Endothelial cell of umbilical vein (primary cell): ENCODE measurements around the gene SUPT3H. TPM values are rescaled to one million over a fixed set of nuclear protein-coding genes. Genes with fewer than 3 reads are reported as not detected.

ENCODE experiments used
- BruUV-seq: library from RNA; stranded (reverse); fragments of 400-500 nt; replicated peaks from 2 replicates; lab custom pipeline; 2021; lab: Mats Ljungman, UMichigan
- CTCF ChIA-PET: fragments of 300-600, 350-600 bp; sonication (Branson Sonifier 250); formaldehyde crosslinking; loops from one replicate; lab custom pipeline; 2021; ENCODE audit warnings: antibody characterized with exemption, inconsistent platforms; lab: Charles Lee
- POLR2A ChIA-PET: fragments of 300-600, 350-600 bp; sonication (Branson Sonifier 250); formaldehyde crosslinking; loops from one replicate; lab custom pipeline; 2021; ENCODE audit warnings: antibody characterized with exemption, inconsistent platforms; lab: Charles Lee
- DNase-seq: peaks from one replicate; pipeline ENCODE4 v3.0.0-alpha.2; 2011; ENCODE audit warnings: low read depth, low spot score
- FAIRE-seq: peaks from 2 replicates; lab custom pipeline; 2011; peaks lifted over from hg19 to GRCh38; lab: Jason Lieb, UNC
- H2AFZ ChIP-seq: 2 replicates; pipeline ENCODE4 v1.6.0; 2012; ENCODE audit warnings: low read depth, low read length, control low read depth, inconsistent platforms
- H3K27ac ChIP-seq: 2 replicates; pipeline ENCODE4 v1.5.1; 2011; ENCODE audit warnings: low read depth, mild to moderate bottlenecking, control low read depth, low read length, moderate library complexity; ENCODE audit not compliant: insufficient read depth
- H3K27me3 ChIP-seq, 2 experiments: 2 replicates each; pipeline versions ENCODE4 v1.6.0 to v1.6.1; 2011; ENCODE audit warnings: low read length in 2 of 2, mixed read lengths in 1 of 2; ENCODE audit not compliant: control insufficient read depth in 2 of 2, insufficient read depth in 2 of 2
- H3K36me3 ChIP-seq, 2 experiments: 2 replicates in 1 of 2; 3 replicates in 1 of 2; pipeline ENCODE4 v1.5.1; 2011; ENCODE audit warnings: low read length in 2 of 2, mild to moderate bottlenecking in 1 of 2, moderate library complexity in 1 of 2; ENCODE audit not compliant: control insufficient read depth in 2 of 2, insufficient read depth in 2 of 2; ENCODE audit errors: extremely low read depth in 1 of 2
- H3K4me1 ChIP-seq: 3 replicates; pipeline ENCODE4 v1.5.1; 2011; ENCODE audit warnings: mild to moderate bottlenecking, low read length; ENCODE audit not compliant: control insufficient read depth, insufficient read depth; ENCODE audit errors: extremely low read depth
- H3K4me2 ChIP-seq: 2 replicates; pipeline ENCODE4 v1.6.1; 2011; ENCODE audit warnings: low read length, control low read depth, mixed read lengths; ENCODE audit not compliant: insufficient read depth
- H3K4me3 ChIP-seq, 3 experiments: fragments of 200-600 bp in 1 of 3; sonication (generic), shearing (Covaris generic) in 1 of 3; replicated peaks in 1 of 3; 2 replicates each; pipeline ENCODE4 v1.5.1; 2011 to 2016; ENCODE audit warnings: control low read depth in 3 of 3, low read length in 3 of 3, mild to moderate bottlenecking in 2 of 3, inconsistent platforms in 1 of 3, low read depth in 1 of 3, moderate library complexity in 1 of 3; ENCODE audit not compliant: insufficient read depth in 1 of 3
- H3K79me2 ChIP-seq: 2 replicates; pipeline ENCODE4 v1.6.0; 2012; ENCODE audit warnings: low read length, inconsistent platforms; ENCODE audit not compliant: control insufficient read depth, insufficient read depth
- H3K9ac ChIP-seq: replicated peaks from 2 replicates; pipeline ENCODE3; 2011; ENCODE audit warnings: low read length, control low read depth; ENCODE audit not compliant: insufficient read depth; ENCODE audit errors: extremely low read depth
- H3K9me1 ChIP-seq: replicated peaks from 3 replicates; pipeline ENCODE4 v1.6.0; 2011; ENCODE audit warnings: mild to moderate bottlenecking, low read length; ENCODE audit not compliant: control insufficient read depth, insufficient read depth; ENCODE audit errors: extremely low read depth
- H3K9me3 ChIP-seq: replicated peaks from 2 replicates; pipeline ENCODE4 v1.5.1; 2012; ENCODE audit warnings: low read length, inconsistent platforms; ENCODE audit not compliant: control insufficient read depth, insufficient read depth
- H4K20me1 ChIP-seq: replicated peaks from 2 replicates; pipeline ENCODE3; 2011; ENCODE audit warnings: mild to moderate bottlenecking, low read length; ENCODE audit not compliant: control insufficient read depth, insufficient read depth; ENCODE audit errors: extremely low read depth
- CTCF ChIP-seq, 2 donors: IDR thresholded peaks; 1 replicate in 1 of 2; 2 replicates in 1 of 2; pipeline ENCODE4 v1.5.1; 2011; ENCODE audit warnings: low read length in 2 of 2, mild to moderate bottlenecking in 2 of 2, moderate library complexity in 2 of 2, control low read depth in 1 of 2, inconsistent platforms in 1 of 2, low read depth in 1 of 2; ENCODE audit not compliant: insufficient read depth in 1 of 2; ENCODE audit errors: extremely low read depth in 1 of 2
- EZH2 ChIP-seq: IDR thresholded peaks from 2 replicates; pipeline ENCODE4 v1.6.1; 2012; ENCODE audit warnings: borderline replicate concordance, low read depth, mild to moderate bottlenecking, moderate library complexity, low read length, inconsistent platforms; ENCODE audit not compliant: severe bottlenecking
- FOS ChIP-seq: IDR thresholded peaks from 2 replicates; pipeline ENCODE4 v1.6.1; 2011; ENCODE audit warnings: mild to moderate bottlenecking, low read length, moderate library complexity, borderline replicate concordance; ENCODE audit not compliant: insufficient read depth
- GATA2 ChIP-seq: IDR thresholded peaks from 2 replicates; pipeline ENCODE4 v1.7.0; 2011; ENCODE audit warnings: low read depth, mild to moderate bottlenecking, moderate library complexity, mixed read lengths, low read length; ENCODE audit not compliant: insufficient read length, insufficient read depth
- JUN ChIP-seq: IDR thresholded peaks from 2 replicates; pipeline ENCODE4 v1.6.1; 2011; ENCODE audit warnings: borderline replicate concordance, low read depth; ENCODE audit not compliant: insufficient read length, insufficient read depth
- MYC ChIP-seq: IDR thresholded peaks from one replicate; pipeline ENCODE4 v1.6.1; 2011; ENCODE audit warnings: mild to moderate bottlenecking, low read depth, low read length
- POLR2A ChIP-seq: IDR thresholded peaks from 2 replicates; pipeline ENCODE4 v1.6.1; 2012; ENCODE audit warnings: low read depth, mild to moderate bottlenecking, control low read depth, low read length
- POLR2AphosphoS5 ChIP-seq: IDR thresholded peaks from 2 replicates; pipeline ENCODE4 v1.6.1; 2012; ENCODE audit warnings: low read depth, mild to moderate bottlenecking, control low read depth, low read length, moderate library complexity; ENCODE audit not compliant: insufficient read depth
- dilution Hi-C: fragments of 300-500 bp; cut with MboI; formaldehyde crosslinking; loops from one replicate; pipeline ENCODE4 v1.15.0; 2019; ENCODE audit warnings: low sequenced_read_pairs; ENCODE audit not compliant: extremely low pct_ligation_motif_present
- intact Hi-C: fragments of 100-400 bp; cut with micrococcal nuclease; formaldehyde crosslinking; loops from one replicate; pipeline ENCODE4 v1.10.0; 2022
- polyA plus RNA-seq, 4 experiments: library from polyadenylated mRNA; depleted of rRNA in 3 of 4; stranded (reverse) in 3 of 4; unstranded in 1 of 4; fragments of >200 nt; gene quantifications; 2 replicates each; pipeline versions ENCODE4 v1.2.1 to v1.2.3, GENCODE V29; 2011 to 2012; ENCODE audit warnings: missing spikeins in 1 of 4
- total RNA-seq: library from RNA; stranded (reverse); gene quantifications from 2 replicates; pipeline ENCODE4 v1.2.3, GENCODE V29; 2021
- TF ChIP-seq, protein P1 (sequence below): IDR thresholded peaks from 2 replicates; pipeline ENCODE4 v1.6.1; 2011; ENCODE audit not compliant: insufficient read depth, insufficient read length

The SUPT3H gene
- total and polyA plus RNA-seq, 2 donors (not counting 3 experiments of a cell fraction or from before 2014, with no cell fraction given) = 8.3 to 9.8 TPM

GRCh38 chr6:44782892-44783291 is 594.8 kb downstream of the SUPT3H start:
- dilution Hi-C loops = no loop called here
- FAIRE-seq (no peak), DNase-seq (no peak)
- H3K36me3 ChIP-seq = no peaks in the 10 kb centered on the region
- CTCF ChIA-PET = interaction anchor here (0.9 to 1.0 kb wide), 2 partner anchors 26 to 127 kb away, joined by 3 read pairs; no protein-coding TSS in a partner anchor
- no peak overlapping the region for H3K4me2 ChIP-seq
- no peak overlapping the region for H2AFZ ChIP-seq
- TF ChIP-seq POLR2A (no peak), EZH2 (no peak), MYC (no peak), GATA2 (no peak), FOS (no peak), POLR2AphosphoS5 (no peak), JUN (no peak), CTCF (IDR thresholded peaks at IDR 0.05; ENCODE audit: extremely low read depth in 1 of 2, insufficient read depth in 1 of 2, low read depth in 1 of 2, low read length in 2 of 2) (no peak)
- TF ChIP-seq, protein P1, sequence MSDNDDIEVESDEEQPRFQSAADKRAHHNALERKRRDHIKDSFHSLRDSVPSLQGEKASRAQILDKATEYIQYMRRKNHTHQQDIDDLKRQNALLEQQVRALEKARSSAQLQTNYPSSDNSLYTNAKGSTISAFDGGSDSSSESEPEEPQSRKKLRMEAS = no peak
- POLR2A ChIA-PET = no interaction called here
- no peaks in the 10 kb centered on the region for H3K79me2 ChIP-seq
- no TSS peak for BruUV-seq
- H3K27ac ChIP-seq = no peak overlapping the region
- no peaks in the 10 kb centered on the region for H3K4me1 ChIP-seq
- no peaks in the 10 kb centered on the region for H3K9me3 ChIP-seq
- no peaks in the 10 kb centered on the region for H4K20me1 ChIP-seq
- no peaks in the 10 kb centered on the region for H3K27me3 ChIP-seq
- H3K9ac ChIP-seq = no peak overlapping the region
- intact Hi-C loops = no loop called here
- H3K4me3 ChIP-seq = no peak overlapping the region
- H3K9me1 ChIP-seq = no peaks in the 10 kb centered on the region
